22Rv1 (cell line): ENCODE data around the gene PAPOLA.

Source experiments
- H3K27ac ChIP-seq: fragments of 450-650 bp; 2 replicates; pipeline ENCODE4 v1.5.1; 2017
- ZFX ChIP-seq: fragments of 450-650 bp; IDR thresholded peaks from 2 replicates; pipeline ENCODE4 v1.6.1; 2017; ENCODE audit warnings: antibody characterized with exemption, borderline replicate concordance
- TF ChIP-seq, protein P1 (sequence below): fragments of 450-650 bp; IDR thresholded peaks from 2 replicates; pipeline ENCODE4 v1.5.1; 2017; ENCODE audit warnings: mild to moderate bottlenecking

The PAPOLA gene

DNA sequence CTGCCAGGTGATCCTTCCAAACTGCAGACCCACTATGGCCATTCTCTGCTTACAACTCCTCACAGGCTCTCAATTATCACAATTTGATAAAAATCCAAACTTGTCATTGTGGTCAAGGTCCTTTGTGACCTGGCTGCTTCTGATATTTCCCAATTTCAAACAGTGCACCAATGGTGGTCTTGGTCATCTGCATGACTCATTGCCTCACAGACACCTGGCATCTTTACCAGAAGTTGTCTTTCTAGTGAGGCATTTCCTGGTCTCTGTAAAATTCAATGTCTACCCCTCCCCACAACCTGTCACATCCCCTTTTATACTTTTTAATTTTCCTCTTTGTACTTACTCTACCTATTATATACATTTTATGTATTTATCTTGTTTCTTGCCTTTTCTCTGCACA lies 17.8 kb upstream of the PAPOLA start:
- no peak for TF ChIP-seq ZFX
- TF ChIP-seq, protein P1, sequence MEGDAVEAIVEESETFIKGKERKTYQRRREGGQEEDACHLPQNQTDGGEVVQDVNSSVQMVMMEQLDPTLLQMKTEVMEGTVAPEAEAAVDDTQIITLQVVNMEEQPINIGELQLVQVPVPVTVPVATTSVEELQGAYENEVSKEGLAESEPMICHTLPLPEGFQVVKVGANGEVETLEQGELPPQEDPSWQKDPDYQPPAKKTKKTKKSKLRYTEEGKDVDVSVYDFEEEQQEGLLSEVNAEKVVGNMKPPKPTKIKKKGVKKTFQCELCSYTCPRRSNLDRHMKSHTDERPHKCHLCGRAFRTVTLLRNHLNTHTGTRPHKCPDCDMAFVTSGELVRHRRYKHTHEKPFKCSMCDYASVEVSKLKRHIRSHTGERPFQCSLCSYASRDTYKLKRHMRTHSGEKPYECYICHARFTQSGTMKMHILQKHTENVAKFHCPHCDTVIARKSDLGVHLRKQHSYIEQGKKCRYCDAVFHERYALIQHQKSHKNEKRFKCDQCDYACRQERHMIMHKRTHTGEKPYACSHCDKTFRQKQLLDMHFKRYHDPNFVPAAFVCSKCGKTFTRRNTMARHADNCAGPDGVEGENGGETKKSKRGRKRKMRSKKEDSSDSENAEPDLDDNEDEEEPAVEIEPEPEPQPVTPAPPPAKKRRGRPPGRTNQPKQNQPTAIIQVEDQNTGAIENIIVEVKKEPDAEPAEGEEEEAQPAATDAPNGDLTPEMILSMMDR: no peak

DNA sequence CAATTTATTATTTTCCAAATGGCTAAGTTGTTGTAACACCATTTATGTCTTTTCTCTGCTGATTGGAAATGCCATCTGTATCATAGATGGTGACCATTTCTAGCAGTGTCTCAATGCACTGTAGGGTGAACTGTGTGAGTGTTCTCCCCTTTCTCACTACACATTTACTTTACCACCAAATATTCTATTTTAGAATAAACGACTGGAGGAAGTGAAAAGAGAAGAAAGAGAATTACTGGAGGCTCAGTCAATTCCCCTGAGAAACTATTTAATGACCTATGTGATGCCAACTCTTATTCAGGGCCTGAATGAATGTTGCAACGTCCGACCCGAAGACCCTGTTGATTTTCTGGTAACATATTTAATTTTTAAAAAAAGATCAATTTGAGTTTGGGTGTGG lies 15.5 kb upstream of the PAPOLA start:
- H3K27ac ChIP-seq: no peak overlapping the region
- TF ChIP-seq, protein P1: no peak
- no peak for TF ChIP-seq ZFX

More for the DNA sequence above, 17.8 kb upstream of the PAPOLA start:
- H3K27ac ChIP-seq: no peak overlapping the region

DNA sequence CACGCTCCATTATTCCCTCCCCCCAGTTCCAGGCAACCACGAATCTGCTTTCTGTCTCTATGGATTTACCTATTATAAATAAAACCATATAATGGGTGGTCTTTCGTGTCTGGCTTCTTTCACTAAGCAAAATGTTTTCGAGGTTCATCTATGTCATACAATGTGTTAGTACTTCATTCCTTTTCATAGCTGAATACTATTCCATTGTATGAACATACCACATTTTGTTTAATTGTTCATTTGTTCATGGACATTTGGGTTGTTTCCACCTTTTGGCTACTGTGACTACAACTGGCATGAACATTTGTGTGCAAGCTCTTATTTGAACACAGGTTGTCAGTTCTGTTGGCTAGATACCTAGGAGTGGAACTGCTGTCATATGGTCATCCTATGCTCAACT lies 12.9 kb upstream of the PAPOLA start:
- TF ChIP-seq, protein P1: no peak
- TF ChIP-seq ZFX: no peak
- no peak overlapping the region for H3K27ac ChIP-seq

DNA sequence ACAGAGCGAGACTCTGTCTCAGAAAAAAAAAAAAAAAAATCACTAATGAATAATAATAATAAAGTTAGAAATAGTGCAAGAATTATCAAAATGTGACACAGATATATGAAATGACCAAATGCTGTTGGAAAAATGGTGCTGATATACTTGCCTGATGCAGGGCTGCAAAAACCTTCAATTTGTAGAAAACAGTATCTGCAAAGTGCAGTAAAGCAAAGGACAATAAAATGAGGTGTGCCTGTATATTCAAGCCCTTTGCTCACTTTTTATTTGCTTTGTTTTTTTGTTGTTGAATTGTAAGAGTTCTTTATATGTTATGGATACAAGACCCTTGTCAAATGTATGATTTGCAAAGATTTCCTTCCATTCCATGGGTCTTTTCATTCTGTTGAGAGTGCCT lies 9.0 kb upstream of the PAPOLA start:
- no peak overlapping the region for H3K27ac ChIP-seq
- TF ChIP-seq ZFX: no peak
- TF ChIP-seq, protein P1: no peak

DNA sequence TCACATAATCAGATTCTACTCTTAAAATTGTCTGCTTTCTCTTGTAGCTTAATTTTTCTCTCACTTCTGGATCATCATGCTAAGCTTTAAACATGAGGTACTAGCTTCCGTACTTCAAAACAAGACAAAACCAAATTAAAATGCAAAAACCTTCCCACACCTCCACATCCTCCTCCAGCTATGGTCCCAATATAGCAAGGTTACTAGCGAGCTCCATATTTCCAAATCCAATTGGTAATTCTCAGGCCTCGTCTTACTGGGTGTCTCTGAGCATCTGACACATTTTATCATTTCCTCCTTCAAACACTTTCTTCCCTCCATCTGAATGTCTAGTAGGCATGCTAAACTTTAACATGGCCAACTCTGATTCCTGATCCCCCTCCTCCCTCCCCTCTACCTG lies 7.9 kb upstream of the PAPOLA start:
- no peak overlapping the region for H3K27ac ChIP-seq
- TF ChIP-seq ZFX: no peak
- TF ChIP-seq, protein P1: no peak

DNA sequence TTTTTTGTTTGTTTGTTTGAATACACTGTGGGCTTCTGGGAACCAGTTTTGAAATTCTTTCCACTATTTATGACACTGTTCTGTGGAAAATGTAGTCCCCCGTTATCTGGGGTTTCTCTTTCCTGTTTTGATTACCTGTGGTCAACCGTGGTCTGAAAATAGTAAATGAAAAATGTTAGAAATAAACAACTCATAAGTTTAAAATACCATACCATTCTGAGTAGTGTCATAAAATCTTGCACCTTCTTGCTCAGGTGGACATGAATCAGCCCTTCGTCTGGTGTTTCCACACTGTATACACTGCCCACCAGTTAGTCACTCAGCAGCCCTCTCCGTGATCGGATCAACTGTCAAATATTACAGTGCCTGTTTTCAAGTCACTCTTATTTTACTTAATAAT lies 5.1 kb upstream of the PAPOLA start:
- TF ChIP-seq ZFX: no peak
- TF ChIP-seq, protein P1: no peak
- no peak overlapping the region for H3K27ac ChIP-seq

DNA sequence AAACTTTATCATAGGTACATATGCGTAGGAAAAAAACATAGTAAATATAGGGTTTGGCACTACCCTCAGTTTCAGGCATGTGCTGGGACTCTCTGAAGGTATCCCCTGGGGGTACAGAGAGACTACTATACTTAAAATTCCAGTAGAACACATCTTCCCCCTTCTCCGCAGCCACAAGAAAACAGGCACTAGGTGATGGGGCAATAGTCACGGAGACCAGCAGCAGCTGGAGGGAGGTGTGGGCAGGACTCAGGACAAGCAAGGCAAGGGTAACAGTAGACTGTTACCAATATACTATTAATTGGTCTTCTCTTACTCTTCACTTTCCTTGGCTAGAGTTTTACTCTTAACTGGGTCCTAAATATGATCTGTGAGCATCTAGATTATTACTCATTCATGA lies 4.6 kb upstream of the PAPOLA start:
- no peak overlapping the region for H3K27ac ChIP-seq
- TF ChIP-seq, protein P1: no peak
- TF ChIP-seq ZFX: no peak
